ENCODE measurements around the gene TAPBP.

- TF ChIP-seq ZNF274 (IDR thresholded peaks at IDR 0.05; ENCODE audit: low read depth, low read length) (no peak), YY1 (IDR thresholded peaks at IDR 0.05; ENCODE audit: insufficient read depth, insufficient read length) (no peak)
Observed at GRCh38 chr6:33276864-33277662, 36.8 kb downstream of the TAPBP start, which contains the start of gene B3GALT4.
